GM12878 (cell line): ENCODE data around the gene TMEM150B. TPM values are rescaled to one million over a fixed set of nuclear protein-coding genes. Genes with fewer than 3 reads are reported as not detected.
"Not testable (repeated sequence)": the region's sequence is repeated elsewhere in the genome, so short reads cannot be mapped to it uniquely, and the experiment has no call there.

ENCODE experiments used
- ATAC-seq: fragments of 200-7000 bp; cut with Tn5 transposase; 3 replicates; pipeline ENCODE4 v1.9.1; 2020; ENCODE audit warnings: mild to moderate bottlenecking, moderate library complexity
- BruUV-seq: library from RNA; stranded (reverse); fragments of 400-500 nt; replicated peaks from 2 replicates; lab custom pipeline; 2021; lab: Mats Ljungman, UMichigan
- CTCF ChIA-PET: fragments of 300-600 bp; sonication (Branson Sonifier 250); formaldehyde crosslinking; extraction: SDS; loops from one replicate; lab custom pipeline; 2021; ENCODE audit warnings: inconsistent platforms; lab: Yijun Ruan, JAX
- POLR2A ChIA-PET: fragments of 350-600 bp; formaldehyde crosslinking; extraction: SDS; loops from one replicate; lab custom pipeline; 2021; ENCODE audit warnings: inconsistent platforms; lab: Charles Lee
- RAD21 ChIA-PET: fragments of 300-600 bp; sonication (Branson Sonifier 250); formaldehyde crosslinking; loops from one replicate; lab custom pipeline; 2023; ENCODE audit warnings: antibody characterized with exemption; ENCODE audit not compliant: unreplicated experiment; lab: Charles Lee
- SMC1A ChIA-PET: fragments of 300-600 bp; sonication (Branson Sonifier 250); formaldehyde crosslinking; loops from one replicate; lab custom pipeline; 2023; ENCODE audit not compliant: unreplicated experiment, uncharacterized antibody; lab: Charles Lee
- DNase-seq: peaks from one replicate; pipeline ENCODE4 v3.0.0-alpha.2; 2011; ENCODE audit warnings: low read depth, low spot score
- FAIRE-seq: peaks from 3 replicates; lab custom pipeline; 2011; peaks lifted over from hg19 to GRCh38; lab: Jason Lieb, UNC
- H2AFZ ChIP-seq: 2 replicates; pipeline ENCODE4 v1.6.0; 2011; ENCODE audit warnings: low read depth, low read length, control low read depth; ENCODE audit not compliant: control insufficient read depth
- H3K27ac ChIP-seq: 2 replicates; pipeline ENCODE4 v1.5.1; 2011; ENCODE audit warnings: control low read depth; ENCODE audit not compliant: control insufficient read depth, insufficient read depth
- H3K27me3 ChIP-seq, 2 experiments: replicated peaks in 1 of 2; 2 replicates each; pipeline versions ENCODE4 v1.6.0 to v1.6.1; 2011; ENCODE audit warnings: low read length in 1 of 2; ENCODE audit not compliant: control insufficient read depth in 2 of 2, insufficient read depth in 2 of 2
- H3K36me3 ChIP-seq, 2 experiments: 2 replicates each; pipeline ENCODE4 v1.5.1; 2011; ENCODE audit warnings: low read length in 1 of 2; ENCODE audit not compliant: control insufficient read depth in 2 of 2, insufficient read depth in 2 of 2
- H3K4me1 ChIP-seq: 2 replicates; pipeline ENCODE4 v1.6.1; 2011; ENCODE audit warnings: mild to moderate bottlenecking, low read length, moderate library complexity, mixed read lengths; ENCODE audit not compliant: control insufficient read depth, insufficient read depth
- H3K4me2 ChIP-seq: 2 replicates; pipeline ENCODE4 v1.6.0; 2011; ENCODE audit warnings: control low read depth; ENCODE audit not compliant: control insufficient read depth, insufficient read depth
- H3K4me3 ChIP-seq: fragments of 200-600 bp; sonication (generic); 2 replicates; pipeline ENCODE4 v1.5.1; 2016
- H3K79me2 ChIP-seq: 2 replicates; pipeline ENCODE4 v1.6.0; 2011; ENCODE audit warnings: low read length; ENCODE audit not compliant: control insufficient read depth, insufficient read depth
- H3K9ac ChIP-seq: 2 replicates; pipeline ENCODE4 v1.8.0; 2011; ENCODE audit warnings: low read length, control low read depth, mixed read lengths; ENCODE audit not compliant: control insufficient read depth, insufficient read depth
- H3K9me3 ChIP-seq: replicated peaks from 3 replicates; pipeline ENCODE4 v1.5.1; 2011; ENCODE audit warnings: mild to moderate bottlenecking, low read length; ENCODE audit not compliant: control insufficient read depth, insufficient read depth
- H4K20me1 ChIP-seq: 2 replicates; pipeline ENCODE4 v1.6.0; 2011; ENCODE audit not compliant: control insufficient read depth, insufficient read depth
- CHD4 ChIP-seq: fragments of 200-600 bp; sonication (generic); IDR thresholded peaks from 2 replicates; pipeline ENCODE4 v1.6.1; 2016; ENCODE audit warnings: mild to moderate bottlenecking
- POU2F2 ChIP-seq: IDR thresholded peaks from 3 replicates; pipeline ENCODE4 v1.6.1; 2011; ENCODE audit warnings: low read depth, mild to moderate bottlenecking, low read length, borderline replicate concordance
- REST ChIP-seq: IDR thresholded peaks from 2 replicates; pipeline ENCODE4 v1.6.1; 2012; ENCODE audit warnings: mild to moderate bottlenecking, low read depth, low read length
- SMARCA5 ChIP-seq: fragments of 450-650 bp; IDR thresholded peaks from 2 replicates; pipeline ENCODE4 v1.6.1; 2017; ENCODE audit warnings: mild to moderate bottlenecking
- SREBF2 ChIP-seq: IDR thresholded peaks from 2 replicates; pipeline ENCODE4 v1.6.1; 2012; ENCODE audit warnings: mild to moderate bottlenecking, low read length
- SUPT20H ChIP-seq: IDR thresholded peaks from 2 replicates; pipeline ENCODE4 v1.6.1; 2011; ENCODE audit warnings: low read depth, mild to moderate bottlenecking, low read length, moderate library complexity, borderline replicate concordance; ENCODE audit not compliant: control insufficient read depth
- TCF7 ChIP-seq: IDR thresholded peaks from 2 replicates; pipeline ENCODE4 v1.6.1; 2014; ENCODE audit warnings: antibody characterized with exemption, borderline replicate concordance
- YBX1 ChIP-seq: fragments of 450-650 bp; IDR thresholded peaks from 2 replicates; pipeline ENCODE4 v1.6.1; 2016; ENCODE audit warnings: antibody characterized with exemption
- ZNF207 ChIP-seq: fragments of 450-650 bp; IDR thresholded peaks from 2 replicates; pipeline ENCODE4 v1.6.1; 2014; ENCODE audit warnings: antibody characterized with exemption, mild to moderate bottlenecking, borderline replicate concordance
- WGBS: methylation state at CpG from one replicate; pipeline ENCODE4 v1.1.6; 2016; ENCODE audit warnings: low lambda C conversion rate; ENCODE audit not compliant: insufficient replicate concordance, insufficient coverage; ENCODE audit errors: missing lambda C conversion rate; 5-methylcytosine and 5-hydroxymethylcytosine counted together
- in situ Hi-C: fragments of 300-500 bp; cut with MboI; formaldehyde crosslinking; loops from 9 replicates; pipeline ENCODE4 v1.14.3; 2018; ENCODE audit warnings: mixed read lengths
- intact Hi-C: fragments of 100-400 bp; cut with micrococcal nuclease; formaldehyde crosslinking; loops from one replicate; pipeline ENCODE4 v1.14.2; 2022; ENCODE audit not compliant: unreplicated experiment
- polyA plus RNA-seq, 11 experiments: library from polyadenylated mRNA; depleted of rRNA in 4 of 11; unstranded in 6 of 11; stranded (reverse) in 5 of 11; fragments of >200 nt; fragmentation: Nextera tagmentation in 4 of 11; fragmentation: Illumina TruSeq in 1 of 11; extraction: Ambion mirVana in 4 of 11; extraction: Trizol in 1 of 11; gene quantifications; 1 replicate in 1 of 11; 2 replicates in 10 of 11; pipeline versions ENCODE4 v1.2.1 to v1.2.3, GENCODE V29; 2011 to 2016; ENCODE audit warnings: inconsistent platforms in 2 of 11, missing spikeins in 2 of 11, low read depth in 1 of 11
- total RNA-seq, 4 experiments: library from RNA; depleted of rRNA in 3 of 4; stranded (reverse); fragments of >200 nt in 3 of 4; fragmentation: Illumina TruSeq in 1 of 4; extraction: Trizol in 1 of 4; gene quantifications; 2 replicates each; pipeline versions ENCODE4 v1.2.1 to v1.2.3, GENCODE V29; 2013 to 2021

TMEM150B gene
- total and polyA plus RNA-seq, 10 of the 15 experiments (the other 5 are each of a cell fraction or from before 2014, with no cell fraction given) = 0.09 to 0.23 (median 0.18) TPM; not detected in 6

GRCh38 chr19:55336101-55336500, 11.0 kb upstream of the TMEM150B start:
- H4K20me1 ChIP-seq = no peaks in the 10 kb centered on the region
- ATAC-seq (no peak), FAIRE-seq (no peak), DNase-seq (no peak)
- H3K9me3 ChIP-seq = no peaks in the 10 kb centered on the region
- 49% methylated on average over 7 of the region's 7 CpGs for WGBS
- no peak overlapping the region for H3K9ac ChIP-seq
- H3K27ac ChIP-seq = no peak overlapping the region
- TF ChIP-seq POU2F2 = no peak
- no peak for TF ChIP-seq CHD4
- no peak for TF ChIP-seq ZNF207
- TF ChIP-seq YBX1 = no peak
- ChIA-PET SMC1A (no interaction called here), RAD21 (no interaction called here), CTCF (interaction anchor here (1.0 kb wide), 1 partner anchor 8 kb away, joined by 3 read pairs; no protein-coding TSS in a partner anchor), POLR2A (no interaction called here)
- no TSS peak for BruUV-seq
- no peaks in the 10 kb centered on the region; a peak in 1 of 4 replicates for H3K27me3 ChIP-seq
- peaks cover 6% of the 10 kb centered on the region for H3K4me1 ChIP-seq
- no peak overlapping the region for H3K4me3 ChIP-seq
- H3K79me2 ChIP-seq = peaks cover 5% of the 10 kb centered on the region
- intact Hi-C loops (no loop called here), in situ Hi-C loops (no loop called here)
- no peak overlapping the region for H3K4me2 ChIP-seq
- no peaks in the 10 kb centered on the region for H3K36me3 ChIP-seq
- no peak overlapping the region for H2AFZ ChIP-seq

- Histone ChIP-seq H3K4me2 (no peak overlapping the region), H3K9me3 (no peaks in the 10 kb centered on the region), H3K4me1 (peaks cover 5% of the 10 kb centered on the region), H3K27ac (no peak overlapping the region), H3K27me3 (no peaks in the 10 kb centered on the region; a peak in 1 of 4 replicates), H3K79me2 (no peaks in the 10 kb centered on the region), H4K20me1 (no peaks in the 10 kb centered on the region), H2AFZ (no peak overlapping the region), H3K4me3 (no peak overlapping the region), H3K36me3 (no peaks in the 10 kb centered on the region), H3K9ac (no peak overlapping the region)
- TF ChIP-seq SREBF2 (no peak), SMARCA5 (no peak), ZNF207 (no peak), SUPT20H (no peak), REST (no peak), TCF7 (no peak)
- ChIA-PET POLR2A (no interaction called here), CTCF (no interaction called here), SMC1A (no interaction called here), RAD21 (no interaction called here)
- no TSS peak for BruUV-seq
- 48% methylated on average over 11 of the region's 11 CpGs for WGBS
- FAIRE-seq (no peak), ATAC-seq (no peak), DNase-seq (no peak)
- in situ Hi-C loops = no loop called here
- intact Hi-C loops = no loop called here
Observed at GRCh38 chr19:55333870-55334269, 8.7 kb upstream of the TMEM150B start.

GRCh38 chr19:55329791-55330190, 4.7 kb upstream of the TMEM150B start:
- H4K20me1 ChIP-seq, H3K4me3 ChIP-seq, ATAC-seq, intact Hi-C loops, in situ Hi-C loops, H3K79me2 ChIP-seq, DNase-seq, H3K4me2 ChIP-seq, H3K9ac ChIP-seq, H2AFZ ChIP-seq, H3K27ac ChIP-seq, FAIRE-seq, H3K27me3 ChIP-seq, POLR2A ChIA-PET, H3K9me3 ChIP-seq, RAD21 ChIA-PET, BruUV-seq, H3K36me3 ChIP-seq, CTCF ChIA-PET, SMC1A ChIA-PET, H3K4me1 ChIP-seq: not testable (repeated sequence)
- 90% methylated on average over 6 of the region's 6 CpGs for WGBS
